HL-60 (cell line): ENCODE measurements around the gene FUT3.

ENCODE experiments used
- GABPA ChIP-seq: IDR thresholded peaks from 2 replicates; pipeline ENCODE4 v1.6.1; 2012; ENCODE audit warnings: low read depth
- TF ChIP-seq, protein P1 (sequence below): IDR thresholded peaks from 2 replicates; pipeline ENCODE4 v1.6.1; 2012; ENCODE audit warnings: low read depth; ENCODE audit not compliant: insufficient replicate concordance
- TF ChIP-seq, protein P2 (sequence below): IDR thresholded peaks from one replicate; pipeline ENCODE4 v1.5.1; 2011; ENCODE audit warnings: low read length, control low read depth, inconsistent platforms; ENCODE audit not compliant: insufficient read depth

- TF ChIP-seq, protein P1, sequence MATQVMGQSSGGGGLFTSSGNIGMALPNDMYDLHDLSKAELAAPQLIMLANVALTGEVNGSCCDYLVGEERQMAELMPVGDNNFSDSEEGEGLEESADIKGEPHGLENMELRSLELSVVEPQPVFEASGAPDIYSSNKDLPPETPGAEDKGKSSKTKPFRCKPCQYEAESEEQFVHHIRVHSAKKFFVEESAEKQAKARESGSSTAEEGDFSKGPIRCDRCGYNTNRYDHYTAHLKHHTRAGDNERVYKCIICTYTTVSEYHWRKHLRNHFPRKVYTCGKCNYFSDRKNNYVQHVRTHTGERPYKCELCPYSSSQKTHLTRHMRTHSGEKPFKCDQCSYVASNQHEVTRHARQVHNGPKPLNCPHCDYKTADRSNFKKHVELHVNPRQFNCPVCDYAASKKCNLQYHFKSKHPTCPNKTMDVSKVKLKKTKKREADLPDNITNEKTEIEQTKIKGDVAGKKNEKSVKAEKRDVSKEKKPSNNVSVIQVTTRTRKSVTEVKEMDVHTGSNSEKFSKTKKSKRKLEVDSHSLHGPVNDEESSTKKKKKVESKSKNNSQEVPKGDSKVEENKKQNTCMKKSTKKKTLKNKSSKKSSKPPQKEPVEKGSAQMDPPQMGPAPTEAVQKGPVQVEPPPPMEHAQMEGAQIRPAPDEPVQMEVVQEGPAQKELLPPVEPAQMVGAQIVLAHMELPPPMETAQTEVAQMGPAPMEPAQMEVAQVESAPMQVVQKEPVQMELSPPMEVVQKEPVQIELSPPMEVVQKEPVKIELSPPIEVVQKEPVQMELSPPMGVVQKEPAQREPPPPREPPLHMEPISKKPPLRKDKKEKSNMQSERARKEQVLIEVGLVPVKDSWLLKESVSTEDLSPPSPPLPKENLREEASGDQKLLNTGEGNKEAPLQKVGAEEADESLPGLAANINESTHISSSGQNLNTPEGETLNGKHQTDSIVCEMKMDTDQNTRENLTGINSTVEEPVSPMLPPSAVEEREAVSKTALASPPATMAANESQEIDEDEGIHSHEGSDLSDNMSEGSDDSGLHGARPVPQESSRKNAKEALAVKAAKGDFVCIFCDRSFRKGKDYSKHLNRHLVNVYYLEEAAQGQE, result no peak
- TF ChIP-seq, protein P2, sequence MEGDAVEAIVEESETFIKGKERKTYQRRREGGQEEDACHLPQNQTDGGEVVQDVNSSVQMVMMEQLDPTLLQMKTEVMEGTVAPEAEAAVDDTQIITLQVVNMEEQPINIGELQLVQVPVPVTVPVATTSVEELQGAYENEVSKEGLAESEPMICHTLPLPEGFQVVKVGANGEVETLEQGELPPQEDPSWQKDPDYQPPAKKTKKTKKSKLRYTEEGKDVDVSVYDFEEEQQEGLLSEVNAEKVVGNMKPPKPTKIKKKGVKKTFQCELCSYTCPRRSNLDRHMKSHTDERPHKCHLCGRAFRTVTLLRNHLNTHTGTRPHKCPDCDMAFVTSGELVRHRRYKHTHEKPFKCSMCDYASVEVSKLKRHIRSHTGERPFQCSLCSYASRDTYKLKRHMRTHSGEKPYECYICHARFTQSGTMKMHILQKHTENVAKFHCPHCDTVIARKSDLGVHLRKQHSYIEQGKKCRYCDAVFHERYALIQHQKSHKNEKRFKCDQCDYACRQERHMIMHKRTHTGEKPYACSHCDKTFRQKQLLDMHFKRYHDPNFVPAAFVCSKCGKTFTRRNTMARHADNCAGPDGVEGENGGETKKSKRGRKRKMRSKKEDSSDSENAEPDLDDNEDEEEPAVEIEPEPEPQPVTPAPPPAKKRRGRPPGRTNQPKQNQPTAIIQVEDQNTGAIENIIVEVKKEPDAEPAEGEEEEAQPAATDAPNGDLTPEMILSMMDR, result no peak
- TF ChIP-seq GABPA, result no peak
Observed at GRCh38 chr19:5832527-5833216, 18.6 kb downstream of the FUT3 start.
